Keratinocyte (primary cell): ENCODE measurements around the gene DSCAML1. TPM values are rescaled to one million over a fixed set of nuclear protein-coding genes. Genes with fewer than 3 reads are reported as not detected.

Source experiments
- DNase-seq: peaks from one replicate; pipeline ENCODE4 v3.0.0-alpha.2; 2011; ENCODE audit warnings: low read depth, missing footprints, low spot score
- FAIRE-seq: peaks from 2 replicates; lab custom pipeline; 2011; peaks lifted over from hg19 to GRCh38; lab: Jason Lieb, UNC
- H2AFZ ChIP-seq: 2 replicates; pipeline ENCODE4 v1.6.0; 2012; ENCODE audit warnings: low read length, control low read depth, inconsistent platforms; ENCODE audit not compliant: control insufficient read depth
- H3K27ac ChIP-seq: 2 replicates; pipeline ENCODE4 v1.5.1; 2011; ENCODE audit warnings: low read length; ENCODE audit not compliant: control insufficient read depth, insufficient read depth
- H3K27me3 ChIP-seq: 3 replicates; pipeline ENCODE4 v1.6.0; 2011; ENCODE audit warnings: low read length; ENCODE audit not compliant: control insufficient read depth, insufficient read depth; ENCODE audit errors: extremely low read depth
- H3K36me3 ChIP-seq, 2 experiments: 2 replicates in 1 of 2; 3 replicates in 1 of 2; pipeline ENCODE4 v1.5.1; 2011; ENCODE audit warnings: low read length in 2 of 2, mild to moderate bottlenecking in 1 of 2; ENCODE audit not compliant: control insufficient read depth in 2 of 2, insufficient read depth in 2 of 2; ENCODE audit errors: extremely low read depth in 1 of 2
- H3K4me1 ChIP-seq: 3 replicates; pipeline ENCODE4 v1.5.1; 2011; ENCODE audit warnings: low read length; ENCODE audit not compliant: control insufficient read depth, insufficient read depth; ENCODE audit errors: extremely low read depth
- H3K4me2 ChIP-seq: 3 replicates; pipeline ENCODE4 v1.6.0; 2011; ENCODE audit warnings: low read depth, low read length; ENCODE audit not compliant: control insufficient read depth, insufficient read depth; ENCODE audit errors: extremely low read depth
- H3K4me3 ChIP-seq, 3 experiments: fragments of 200-600 bp in 1 of 3; sonication (generic) in 1 of 3; 2 replicates in 2 of 3; 3 replicates in 1 of 3; pipeline ENCODE4 v1.5.1; 2011 to 2016; ENCODE audit warnings: low read length in 3 of 3, mild to moderate bottlenecking in 3 of 3, control low read depth in 2 of 3, inconsistent platforms in 1 of 3, low read depth in 1 of 3, mixed read lengths in 1 of 3, mixed run types in 1 of 3, moderate library complexity in 1 of 3; ENCODE audit not compliant: control insufficient read depth in 2 of 3, insufficient read depth in 2 of 3; ENCODE audit errors: extremely low read depth in 1 of 3
- H3K79me2 ChIP-seq: 2 replicates; pipeline ENCODE4 v1.6.0; 2012; ENCODE audit warnings: low read length; ENCODE audit not compliant: control insufficient read depth, insufficient read depth
- H3K9ac ChIP-seq: 3 replicates; pipeline ENCODE4 v1.6.0; 2011; ENCODE audit warnings: low read length; ENCODE audit not compliant: control insufficient read depth, insufficient read depth; ENCODE audit errors: extremely low read depth
- H3K9me1 ChIP-seq: 3 replicates; pipeline ENCODE4 v1.6.0; 2011; ENCODE audit warnings: low read length; ENCODE audit not compliant: control insufficient read depth, insufficient read depth; ENCODE audit errors: extremely low read depth
- H3K9me3 ChIP-seq: 2 replicates; pipeline ENCODE4 v1.5.1; 2012; ENCODE audit warnings: low read depth, low read length; ENCODE audit not compliant: control insufficient read depth
- H4K20me1 ChIP-seq: 3 replicates; pipeline ENCODE4 v1.6.0; 2011; ENCODE audit warnings: low read length; ENCODE audit not compliant: control insufficient read depth, insufficient read depth; ENCODE audit errors: extremely low read depth
- EZH2 ChIP-seq: IDR thresholded peaks from one replicate; pipeline ENCODE4 v1.6.1; 2012; ENCODE audit warnings: inconsistent platforms, mild to moderate bottlenecking, low read length, moderate library complexity
- dilution Hi-C: fragments of 300-500 bp; cut with MboI; formaldehyde crosslinking; loops from one replicate; pipeline ENCODE4 v1.7.0; 2020; ENCODE audit warnings: low sequenced_read_pairs; ENCODE audit not compliant: extremely low pct_ligation_motif_present
- polyA plus RNA-seq, 5 experiments: library from polyadenylated mRNA; depleted of rRNA in 3 of 5; stranded (reverse) in 3 of 5; stranded (forward) in 1 of 5; unstranded in 1 of 5; fragments of >200 nt; gene quantifications; 1 replicate in 1 of 5; 2 replicates in 3 of 5; 3 replicates in 1 of 5; pipeline versions ENCODE4 v1.2.1 to v1.2.3, GENCODE V29; 2011 to 2012; ENCODE audit warnings: missing spikeins in 2 of 5, low read depth in 1 of 5, low replicate concordance in 1 of 5
- TF ChIP-seq, protein P1 (sequence below), 3 experiments: IDR thresholded peaks in 1 of 3; conservative IDR thresholded peaks in 1 of 3; optimal IDR thresholded peaks in 1 of 3; 2 replicates in 2 of 3; 3 replicates in 1 of 3; pipeline versions ENCODE3 to v1.5.1; 2011; ENCODE audit warnings: low read length in 3 of 3, mild to moderate bottlenecking in 3 of 3, moderate library complexity in 2 of 3, control low read depth in 1 of 3, inconsistent platforms in 1 of 3; ENCODE audit not compliant: insufficient read depth in 2 of 3; ENCODE audit errors: extremely low read depth in 1 of 3

DSCAML1 gene
- polyA plus RNA-seq, 1 donor (not counting 4 experiments of a cell fraction or from before 2014, with no cell fraction given): not detected

DNA sequence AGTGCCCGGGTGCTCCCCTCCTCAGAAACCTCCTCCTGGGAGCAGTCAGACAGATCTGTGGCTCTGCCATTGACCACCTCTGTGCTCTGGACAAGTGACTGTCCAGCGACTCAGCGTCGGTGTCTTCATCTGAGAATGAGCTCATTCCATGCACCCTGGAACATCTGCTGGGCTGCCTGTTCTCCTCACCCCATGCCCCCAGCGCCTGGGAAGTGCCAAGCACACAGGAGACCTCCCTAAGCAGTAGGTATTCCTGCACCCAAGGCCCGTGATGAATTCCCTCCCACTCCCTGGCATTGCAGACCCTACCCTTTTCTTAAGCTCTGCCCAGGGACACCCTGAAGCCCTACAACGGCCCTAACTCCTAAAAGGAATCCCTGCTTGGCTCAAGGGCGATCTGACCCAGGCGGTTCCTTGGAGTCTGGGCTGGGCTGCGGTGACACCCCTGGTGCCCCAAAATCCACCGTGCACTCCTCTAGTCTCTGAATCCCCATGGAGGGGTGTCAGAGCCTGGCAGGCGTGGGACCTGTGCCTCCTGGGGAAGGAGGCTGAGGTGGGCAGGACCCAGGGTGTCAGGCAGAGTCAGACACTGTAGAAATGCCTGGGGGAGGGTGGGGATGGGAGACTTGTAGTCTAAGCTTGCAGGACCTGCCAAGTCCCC, 377.4 kb downstream of the DSCAML1 start:
- Histone ChIP-seq H3K9ac (no peak overlapping the region), H3K9me3 (no peaks in the 10 kb centered on the region), H3K4me1 (no peaks in the 10 kb centered on the region)

DNA sequence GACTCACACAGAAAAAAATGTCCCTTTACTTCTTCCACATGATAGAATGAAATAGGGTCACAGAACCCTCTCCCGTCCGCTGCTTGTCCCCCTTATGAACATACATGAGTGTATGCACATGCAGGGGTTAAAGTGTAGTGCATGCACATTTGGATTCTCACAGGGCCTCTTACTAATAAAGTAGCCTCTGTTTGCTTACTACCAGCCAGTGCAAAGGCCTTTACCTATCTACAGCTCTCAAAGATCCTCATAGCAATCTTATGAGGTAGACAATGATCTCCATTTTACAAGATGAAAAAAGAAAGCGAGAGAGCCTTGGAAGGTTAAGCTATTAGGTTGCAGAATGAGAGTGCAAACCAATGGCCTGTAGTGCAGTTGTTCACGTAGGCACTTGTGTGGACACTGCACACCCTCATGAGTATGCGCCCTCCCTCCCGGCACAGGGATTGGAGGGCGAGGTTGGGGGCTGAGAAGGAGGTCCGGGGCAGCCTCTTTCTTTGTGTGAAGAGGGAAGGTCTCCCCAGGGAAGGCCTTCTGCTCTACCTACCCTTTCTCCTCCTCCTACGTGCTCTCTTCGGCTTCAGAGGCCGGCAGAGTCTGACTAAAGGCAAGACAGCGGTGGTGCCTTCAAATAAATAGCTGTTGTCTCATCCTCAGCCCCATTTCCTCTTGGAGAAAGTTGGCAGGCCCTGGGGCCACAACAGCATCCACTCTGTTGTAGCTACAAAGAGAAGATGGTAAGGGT, 378.1 kb downstream of the DSCAML1 start:
- no peaks in the 10 kb centered on the region for H3K4me1 ChIP-seq
- peaks cover 3% of the 10 kb centered on the region for H3K27me3 ChIP-seq
- H3K79me2 ChIP-seq: no peaks in the 10 kb centered on the region
- H3K4me2 ChIP-seq: no peak overlapping the region
- H3K4me3 ChIP-seq: no peak overlapping the region
- TF ChIP-seq, protein P1, sequence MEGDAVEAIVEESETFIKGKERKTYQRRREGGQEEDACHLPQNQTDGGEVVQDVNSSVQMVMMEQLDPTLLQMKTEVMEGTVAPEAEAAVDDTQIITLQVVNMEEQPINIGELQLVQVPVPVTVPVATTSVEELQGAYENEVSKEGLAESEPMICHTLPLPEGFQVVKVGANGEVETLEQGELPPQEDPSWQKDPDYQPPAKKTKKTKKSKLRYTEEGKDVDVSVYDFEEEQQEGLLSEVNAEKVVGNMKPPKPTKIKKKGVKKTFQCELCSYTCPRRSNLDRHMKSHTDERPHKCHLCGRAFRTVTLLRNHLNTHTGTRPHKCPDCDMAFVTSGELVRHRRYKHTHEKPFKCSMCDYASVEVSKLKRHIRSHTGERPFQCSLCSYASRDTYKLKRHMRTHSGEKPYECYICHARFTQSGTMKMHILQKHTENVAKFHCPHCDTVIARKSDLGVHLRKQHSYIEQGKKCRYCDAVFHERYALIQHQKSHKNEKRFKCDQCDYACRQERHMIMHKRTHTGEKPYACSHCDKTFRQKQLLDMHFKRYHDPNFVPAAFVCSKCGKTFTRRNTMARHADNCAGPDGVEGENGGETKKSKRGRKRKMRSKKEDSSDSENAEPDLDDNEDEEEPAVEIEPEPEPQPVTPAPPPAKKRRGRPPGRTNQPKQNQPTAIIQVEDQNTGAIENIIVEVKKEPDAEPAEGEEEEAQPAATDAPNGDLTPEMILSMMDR (optimal IDR thresholded peaks at IDR 0.05 in 1 of 3, IDR thresholded peaks at IDR 0.05 in 1 of 3, conservative IDR thresholded peaks at IDR 0.05 in 1 of 3; ENCODE audit: extremely low read depth in 1 of 3, insufficient read depth in 2 of 3, low read length in 3 of 3): no peak
- TF ChIP-seq EZH2: no peak
- no peak overlapping the region for H3K9ac ChIP-seq
- H3K36me3 ChIP-seq: no peaks in the 10 kb centered on the region
- dilution Hi-C loops: no loop called here
- H4K20me1 ChIP-seq: no peaks in the 10 kb centered on the region
- no peak for DNase-seq
- FAIRE-seq: no peak
- no peak overlapping the region for H2AFZ ChIP-seq
- no peaks in the 10 kb centered on the region for H3K9me1 ChIP-seq
- no peaks in the 10 kb centered on the region for H3K9me3 ChIP-seq
- no peak overlapping the region for H3K27ac ChIP-seq

More for the DNA sequence above, 377.4 kb downstream of the DSCAML1 start:
- Histone ChIP-seq H3K4me2 (no peak overlapping the region), H4K20me1 (no peaks in the 10 kb centered on the region), H3K9me1 (no peaks in the 10 kb centered on the region), H3K27ac (no peak overlapping the region), H2AFZ (no peak overlapping the region), H3K79me2 (no peaks in the 10 kb centered on the region), H3K36me3 (no peaks in the 10 kb centered on the region), H3K27me3 (peaks cover 3% of the 10 kb centered on the region), H3K4me3 (no peak overlapping the region)
- dilution Hi-C loops: no loop called here
- no peak for DNase-seq
- TF ChIP-seq, protein P1 (optimal IDR thresholded peaks at IDR 0.05 in 1 of 3, IDR thresholded peaks at IDR 0.05 in 1 of 3, conservative IDR thresholded peaks at IDR 0.05 in 1 of 3; ENCODE audit: extremely low read depth in 1 of 3, insufficient read depth in 2 of 3, low read length in 3 of 3): no peak
- TF ChIP-seq EZH2: no peak
- FAIRE-seq: no peak
